Erythroblast (primary cell): ENCODE data around the gene RASA4.
"Not testable (repeated sequence)": the region's sequence is repeated elsewhere in the genome, so short reads cannot be mapped to it uniquely, and the experiment has no call there.

ENCODE experiments used
- GATA1 ChIP-seq: IDR thresholded peaks from 2 replicates; pipeline ENCODE4 v1.6.1; 2011; ENCODE audit warnings: low read depth, mild to moderate bottlenecking, control low read depth, low read length, moderate library complexity
- POLR2A ChIP-seq: IDR thresholded peaks from 2 replicates; pipeline ENCODE4 v1.6.1; 2011; ENCODE audit warnings: mild to moderate bottlenecking, low read length

DNA sequence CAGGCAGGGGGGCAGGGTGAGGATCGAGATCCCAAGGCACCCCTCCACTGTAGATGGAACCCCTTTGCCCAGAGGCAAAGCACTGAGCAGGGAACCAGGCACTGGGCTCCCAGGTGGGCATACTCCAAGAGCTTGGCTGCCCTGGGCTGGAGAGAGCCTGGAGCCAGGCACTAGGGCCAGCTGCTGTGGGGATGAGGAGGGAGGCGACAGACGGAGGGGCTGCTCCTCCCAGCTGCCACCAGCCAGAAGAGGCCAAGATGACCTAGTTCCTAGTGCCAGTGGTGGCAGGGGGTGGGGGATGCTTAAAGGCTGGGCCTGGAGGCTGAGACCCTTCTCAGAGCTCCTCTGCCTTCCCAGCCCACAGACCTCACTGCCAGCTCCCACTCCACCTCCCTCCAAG is 1.7 kb downstream of the RASA4 start:
- not testable (repeated sequence) for TF ChIP-seq POLR2A, GATA1
